ENCODE measurements around the gene SLC22A4.
A peak's percentile ranks its signal among the peaks of the same experiment; 100 is the strongest.

Gene SLC22A4

DNA sequence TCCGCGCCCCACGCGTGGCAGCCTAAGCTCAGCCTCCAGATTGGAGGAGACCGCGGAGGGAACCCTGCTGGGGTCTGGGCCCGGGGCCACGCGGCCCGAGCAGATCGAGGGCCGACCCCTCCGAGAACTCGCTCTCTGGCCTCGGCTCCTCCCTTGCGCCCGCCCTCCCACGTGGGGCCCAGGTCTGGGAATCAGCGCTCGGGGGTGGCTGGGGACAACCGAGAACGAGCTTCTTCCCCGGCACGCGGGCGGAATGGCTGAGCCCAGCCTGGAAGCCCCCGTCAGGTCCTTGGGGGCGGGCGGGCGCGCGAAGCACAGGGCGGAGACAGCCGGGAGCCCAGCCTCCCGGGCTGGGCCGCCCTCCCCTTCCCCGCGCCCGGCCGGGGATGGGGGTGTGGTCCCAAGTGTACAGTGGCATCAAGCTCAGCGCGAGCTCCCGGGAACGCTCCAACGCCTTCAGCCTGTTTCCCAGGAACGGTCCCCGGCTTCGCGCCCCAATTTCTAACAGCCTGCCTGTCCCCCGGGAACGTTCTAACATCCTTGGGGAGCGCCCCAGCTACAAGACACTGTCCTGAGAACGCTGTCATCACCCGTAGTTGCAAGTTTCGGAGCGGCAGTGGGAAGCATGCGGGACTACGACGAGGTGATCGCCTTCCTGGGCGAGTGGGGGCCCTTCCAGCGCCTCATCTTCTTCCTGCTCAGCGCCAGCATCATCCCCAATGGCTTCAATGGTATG lies at the start of gene SLC22A4:
Gene SLC22A4, plus strand, starts transcription at position 403 of the 736 bp plus-strand sequence. Its CDS starts 223 bp downstream, at position 626.
- DNase-seq, result peak; percentile 72

DNA sequence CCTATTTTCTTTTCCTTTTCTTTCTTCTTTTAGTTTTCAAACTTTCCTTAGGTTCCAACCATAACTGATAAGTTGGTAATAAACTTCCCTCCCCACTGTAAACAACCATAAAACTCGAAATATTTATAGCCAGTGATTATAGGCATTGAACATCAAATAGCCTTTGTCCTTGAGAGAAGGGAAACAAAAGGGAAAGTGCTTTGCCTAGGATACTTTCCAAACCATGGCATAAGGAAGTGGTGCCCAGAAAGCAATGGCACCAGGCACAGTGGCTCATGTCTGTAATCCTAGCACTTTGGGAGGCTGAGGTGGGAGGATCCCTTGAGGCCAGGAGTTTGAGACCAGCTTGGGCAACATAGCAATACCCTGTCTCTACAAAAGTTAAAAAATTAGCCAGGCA lies 48.6 kb upstream of the SLC22A4 start:
- no peak for DNase-seq

GRCh38 chr5:132246806-132247205 lies 47.4 kb upstream of the SLC22A4 start:
- no peak for DNase-seq

DNA sequence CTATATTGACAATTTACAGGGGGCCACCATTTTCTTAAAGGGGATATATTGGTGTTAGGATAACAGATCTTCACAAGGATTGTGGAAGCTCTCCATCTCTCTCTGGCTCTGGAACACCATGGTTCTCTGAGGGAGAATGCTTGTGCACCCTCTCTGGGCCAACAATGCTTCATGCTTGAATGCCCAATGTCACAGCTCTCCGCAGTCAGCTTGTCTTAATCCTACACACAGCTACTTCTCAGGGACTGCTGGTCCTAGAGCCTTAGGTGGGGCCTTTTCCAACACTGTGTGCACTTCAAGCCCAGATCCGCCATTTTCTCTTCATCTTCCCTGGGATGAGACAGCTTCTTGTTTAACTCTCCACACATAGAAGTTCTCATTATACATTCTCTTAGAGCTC lies 43.6 kb upstream of the SLC22A4 start:
- no peak for DNase-seq

DNA sequence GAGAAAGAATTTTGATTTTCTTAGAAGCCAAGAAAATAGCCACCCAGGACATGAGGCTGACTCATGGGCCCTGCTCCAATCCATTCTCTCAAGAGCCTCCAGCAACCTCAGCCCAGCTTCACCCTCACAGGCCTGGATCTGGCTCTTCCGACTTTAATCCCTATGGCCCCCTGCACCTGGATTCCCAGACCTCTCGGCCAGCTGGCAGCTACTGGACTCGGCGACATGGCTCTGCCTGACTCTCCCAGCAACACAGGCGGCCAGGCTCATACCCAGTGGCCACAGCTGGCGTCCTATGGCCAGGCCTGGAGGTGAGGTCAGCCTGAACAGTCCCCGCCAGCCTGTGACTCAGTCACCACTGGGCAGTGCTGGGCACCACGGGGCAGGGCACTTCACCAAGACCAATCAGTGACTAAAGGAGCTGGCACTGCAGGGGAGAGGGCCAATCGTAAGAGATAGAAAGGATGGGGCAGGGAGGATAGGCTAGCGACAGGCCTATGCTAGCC lies 42.9 kb upstream of the SLC22A4 start:
- DNase-seq, result no peak

GRCh38 chr5:132253008-132253441 lies 41.2 kb upstream of the SLC22A4 start:
- no peak for DNase-seq

DNA sequence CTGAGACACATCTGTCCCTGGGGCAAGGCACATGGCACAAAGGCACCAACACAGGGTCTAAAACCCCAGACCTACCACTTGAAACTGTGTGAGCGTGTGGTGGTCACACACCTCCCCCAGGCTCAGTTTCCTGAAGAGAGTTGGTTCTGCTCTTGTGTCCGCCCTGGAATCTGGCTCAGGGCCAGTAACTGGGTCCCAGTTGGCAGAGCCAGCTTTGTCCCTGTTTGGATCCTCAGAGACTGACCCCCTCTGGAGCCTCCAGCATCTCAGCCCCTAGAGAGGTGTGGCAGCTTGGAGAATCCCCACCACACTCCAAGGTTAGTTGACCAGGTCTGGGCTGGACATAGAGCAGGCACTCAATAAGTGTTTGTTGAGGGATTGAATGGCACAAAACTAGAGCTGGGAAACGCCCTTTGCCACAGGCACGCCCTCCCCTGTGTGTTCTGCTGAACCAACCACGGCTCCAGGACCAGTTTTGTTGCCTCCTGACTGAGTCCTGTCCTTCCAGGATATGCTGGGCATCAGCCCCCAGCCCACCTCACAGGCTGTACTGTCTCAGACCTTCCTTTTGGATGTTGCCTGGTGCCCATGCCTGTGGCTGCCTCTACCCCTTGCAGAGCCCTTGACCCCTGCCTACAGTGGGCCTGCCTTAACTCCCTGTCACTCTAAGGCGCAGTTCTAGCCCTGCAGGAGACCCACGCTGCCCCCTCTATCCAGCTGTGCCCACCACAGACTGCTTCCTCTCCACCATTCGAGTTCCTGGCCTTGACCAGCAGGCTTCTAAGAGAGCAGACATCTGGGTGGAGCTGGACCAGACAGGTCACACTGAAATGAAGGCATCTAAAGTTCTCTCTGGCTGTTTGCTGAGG lies 40.5 kb upstream of the SLC22A4 start:
- no peak for DNase-seq

DNA sequence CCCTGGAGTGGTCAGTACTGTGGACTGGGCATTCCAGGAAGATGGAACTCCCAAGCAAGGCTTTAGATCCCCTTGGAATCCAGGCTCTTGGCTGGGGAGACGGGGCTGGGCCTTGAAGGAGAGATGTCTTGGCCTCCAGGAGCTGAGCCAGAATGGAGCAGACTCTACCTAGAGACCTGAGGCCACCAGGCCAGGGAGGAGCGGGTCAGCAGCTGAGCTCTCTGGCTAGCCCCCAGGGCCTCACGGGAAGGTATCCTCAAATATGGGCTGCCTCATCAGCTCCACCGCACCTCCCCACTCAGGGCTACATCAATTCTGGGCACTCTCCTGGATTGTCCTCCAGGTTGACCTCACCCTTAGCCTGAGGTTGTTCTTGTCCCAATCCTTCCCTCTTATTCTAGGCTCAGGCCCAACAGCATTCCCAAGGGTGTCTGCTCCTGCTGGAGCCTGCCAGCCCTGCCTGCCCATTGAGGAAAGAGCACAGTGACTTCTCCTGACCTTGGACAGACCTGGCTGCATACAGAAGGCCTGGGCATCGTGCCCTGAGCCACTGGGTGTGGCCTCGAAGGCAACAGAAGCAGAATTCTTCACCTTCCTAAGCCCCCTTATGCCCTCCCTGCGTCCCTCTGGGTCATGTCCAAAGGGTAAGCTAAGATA lies 39.7 kb upstream of the SLC22A4 start:
- no peak for DNase-seq

- DNase-seq, result no peak
Measured at GRCh38 chr5:132256086-132256782, 38.0 kb upstream of the SLC22A4 start.

DNA sequence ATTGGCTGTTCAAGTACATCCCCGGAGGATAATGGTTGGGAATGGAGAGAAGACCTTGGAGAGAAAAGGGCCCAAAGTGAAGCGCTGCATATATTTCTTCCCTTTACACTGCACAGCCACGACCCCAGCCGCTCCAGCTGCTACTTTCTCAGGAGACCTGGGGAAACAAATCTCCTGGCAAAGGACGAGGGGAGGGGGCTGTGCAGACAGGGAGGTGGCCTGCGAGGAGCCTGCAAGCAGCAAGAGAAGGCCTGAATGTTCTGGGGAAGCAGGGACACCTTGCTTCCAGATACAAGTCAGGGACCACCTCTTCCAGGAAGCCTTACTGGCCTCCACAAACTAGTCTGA lies 37.4 kb upstream of the SLC22A4 start:
- no peak for DNase-seq

DNA sequence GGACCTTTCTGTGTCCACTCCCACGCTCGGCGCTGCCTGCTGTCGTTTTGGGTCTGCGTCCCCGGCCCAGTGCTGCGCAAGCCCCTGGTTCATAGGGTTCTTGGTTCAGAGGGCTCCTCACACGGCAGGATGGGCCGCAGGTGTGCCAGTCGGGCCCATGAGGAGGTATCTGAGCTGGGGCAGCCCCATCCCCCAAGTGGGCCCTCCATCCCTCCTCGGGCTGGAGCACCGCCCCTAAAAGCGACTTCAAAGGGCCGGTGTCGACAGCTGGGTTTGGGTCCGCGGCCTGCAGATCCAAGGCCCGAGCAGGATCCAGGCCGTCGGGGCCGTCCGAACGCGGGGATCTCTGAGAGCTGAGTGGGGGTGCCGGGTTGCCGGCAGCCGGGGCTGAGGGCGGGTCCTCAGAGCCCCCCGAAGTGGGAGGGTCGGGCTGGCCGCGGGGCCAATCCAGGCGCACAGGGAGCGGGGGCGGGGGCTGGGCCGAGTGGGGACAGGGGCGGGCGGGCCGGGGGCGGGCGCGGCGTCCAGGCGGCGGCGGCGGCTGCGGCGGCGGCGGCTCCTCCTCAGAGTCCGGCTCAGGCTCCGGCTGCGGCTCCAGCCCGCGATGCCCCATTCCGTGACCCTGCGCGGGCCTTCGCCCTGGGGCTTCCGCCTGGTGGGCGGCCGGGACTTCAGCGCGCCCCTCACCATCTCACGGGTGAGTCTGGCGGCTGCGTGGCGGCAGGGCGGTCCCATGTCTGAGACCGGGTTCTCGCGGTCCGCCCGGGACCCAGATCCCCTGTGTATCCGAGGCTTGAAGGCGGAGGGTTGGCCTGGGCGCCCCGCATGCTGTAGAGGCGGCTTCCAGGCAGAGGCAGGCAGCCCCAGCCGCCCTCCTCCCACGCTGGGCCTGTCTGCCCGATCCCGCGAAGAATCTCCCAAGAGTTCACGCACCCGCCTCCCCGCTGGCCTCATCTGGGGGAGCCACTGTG lies 36.8 kb upstream of the SLC22A4 start, which contains the start of gene PDLIM4:
Gene PDLIM4, plus strand, starts transcription at position 566 of the 971 bp plus-strand sequence. Its CDS starts 39 bp downstream, at position 605.
- no peak for DNase-seq

GRCh38 chr5:132258102-132259068 lies 35.8 kb upstream of the SLC22A4 start:
- DNase-seq, result no peak

DNA sequence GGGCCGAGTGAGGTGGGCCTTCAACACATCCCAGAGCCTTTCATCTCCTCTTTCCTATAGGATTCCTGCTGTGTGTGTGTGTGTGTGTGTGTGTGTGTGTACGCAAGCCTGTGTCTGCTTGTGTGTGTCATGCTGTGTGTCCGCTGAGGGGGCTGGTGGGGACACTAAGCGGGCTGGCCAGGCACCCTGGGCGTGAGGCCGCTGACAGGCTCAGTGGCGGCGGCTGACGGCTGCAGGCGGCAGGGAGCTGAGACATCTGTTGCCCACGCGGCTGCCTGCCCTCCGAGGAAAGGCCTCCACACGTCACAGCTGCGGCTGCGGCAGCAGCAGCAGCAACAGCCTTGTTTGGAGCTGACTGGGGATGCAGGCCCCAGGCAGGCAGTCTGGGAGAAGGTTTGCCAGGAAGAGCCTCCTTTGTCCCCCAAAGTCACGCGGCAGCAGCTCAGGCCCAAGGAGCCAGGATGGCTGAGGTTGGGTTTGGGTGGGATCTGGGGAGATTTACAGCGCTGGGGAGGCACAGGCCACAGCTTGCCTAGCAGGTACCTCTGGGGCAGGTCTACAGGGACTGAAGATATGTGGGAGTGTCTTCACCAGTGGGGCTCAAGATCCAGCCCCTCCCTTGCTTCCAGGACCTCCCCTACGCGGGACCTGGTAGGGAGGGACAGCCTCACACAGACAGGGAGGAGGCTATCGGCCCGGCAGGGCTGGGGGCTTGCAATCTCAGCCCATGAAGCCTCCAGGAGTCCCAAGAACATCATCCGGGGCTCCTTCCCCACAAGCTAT lies 34.9 kb upstream of the SLC22A4 start:
- no peak for DNase-seq

DNA sequence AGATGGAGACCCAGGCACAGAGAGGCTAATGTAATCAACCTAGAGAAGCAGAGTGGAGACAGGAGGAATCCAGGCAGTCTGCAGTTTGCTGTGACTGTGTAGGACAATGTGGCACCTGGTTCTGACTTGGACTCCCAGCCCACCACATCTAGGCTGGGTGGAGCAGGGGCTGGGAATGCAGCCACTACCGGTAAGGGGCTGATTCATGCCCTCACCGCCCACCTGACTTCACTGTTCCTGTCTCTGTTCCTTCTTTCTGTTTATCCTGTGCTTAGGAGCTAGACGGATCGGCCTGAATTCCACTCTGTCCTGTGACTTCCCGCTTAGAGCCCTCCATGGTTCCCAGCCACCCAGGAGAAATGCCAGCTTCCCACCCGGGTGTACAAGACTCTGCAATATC lies 34.1 kb upstream of the SLC22A4 start:
- no peak for DNase-seq

DNA sequence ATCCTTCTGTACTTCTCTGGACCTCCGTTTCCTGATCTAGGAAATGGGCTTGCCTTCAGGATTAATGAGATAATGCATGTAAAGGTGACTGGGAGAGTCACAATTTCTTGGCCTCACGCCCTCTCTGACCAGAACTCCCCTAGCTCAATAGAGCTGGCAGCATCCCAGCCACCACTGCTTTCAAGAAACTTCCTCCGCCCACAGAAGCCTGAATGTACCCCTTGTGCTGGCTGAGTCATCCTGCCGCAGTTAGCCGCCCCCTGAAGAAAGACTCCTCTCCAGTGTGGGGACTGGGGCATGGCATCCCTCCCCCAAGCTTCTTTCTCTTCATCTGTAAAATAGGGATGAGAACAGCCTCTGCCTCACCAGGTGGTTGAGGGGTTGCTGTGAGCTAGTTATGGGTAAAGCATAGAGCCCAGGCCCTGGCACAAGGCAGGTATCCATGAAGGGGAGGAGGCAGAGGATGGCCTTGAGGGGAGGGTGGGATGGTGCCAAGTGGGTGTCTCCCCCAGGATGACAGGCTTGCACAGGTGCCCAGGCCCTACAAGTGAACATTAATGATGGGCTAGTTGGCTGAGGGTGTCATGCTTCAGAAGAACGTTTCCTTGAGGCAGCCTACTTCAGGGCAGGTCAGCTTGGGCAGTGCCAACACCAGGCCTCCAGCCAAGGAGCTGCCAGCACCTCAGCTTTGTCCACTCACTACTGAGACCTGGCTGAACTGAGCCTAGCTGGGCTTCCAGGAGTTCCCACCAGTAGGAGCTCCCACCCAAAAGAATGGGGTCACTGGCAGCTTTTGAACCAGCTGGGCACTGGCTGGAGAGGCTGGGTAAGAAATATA lies 33.3 kb upstream of the SLC22A4 start:
- DNase-seq, result no peak

GRCh38 chr5:132261881-132262845 lies 32.0 kb upstream of the SLC22A4 start:
- DNase-seq, result no peak

All from CD4-positive, alpha-beta T cell treated with Interleukin-17A for 1 hour (primary cell).